Measurements from ENCODE around the gene CTBP2. TPM values are rescaled to one million over a fixed set of nuclear protein-coding genes. Genes with fewer than 3 reads are reported as not detected.

The CTBP2 gene
- total RNA-seq, 1 experiment from 2014 or later: 125 TPM

DNA sequence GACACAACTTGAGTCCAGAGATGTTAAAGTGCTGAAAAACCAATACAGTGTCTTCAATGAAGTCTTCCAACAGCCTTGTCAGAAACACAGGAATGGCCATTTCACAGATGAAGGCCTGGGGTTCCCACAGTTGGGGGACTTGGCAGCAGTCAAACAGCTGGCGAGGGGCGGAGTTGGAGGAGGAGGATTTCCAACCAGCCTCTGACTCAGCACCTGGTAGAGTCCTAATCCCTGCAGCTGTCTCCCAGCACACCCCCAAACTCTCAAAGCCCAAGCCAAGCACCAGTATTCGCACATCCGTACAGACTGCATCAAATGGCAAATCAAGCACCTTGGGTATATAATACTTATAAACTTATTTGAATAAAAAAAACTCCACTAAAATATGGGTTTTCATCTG is 28.0 kb downstream of the CTBP2 start:
- no peaks in the 10 kb centered on the region for H3K9me3 ChIP-seq (ENCODE audit: control insufficient read depth, insufficient read depth, low read depth, low read length)
- H3K27ac ChIP-seq (ENCODE audit: low read length): no peak overlapping the region
- H3K36me3 ChIP-seq (ENCODE audit: control insufficient read depth, insufficient read depth, low read length): 0 out of 2 replicates have a peak, but pooled peaks cover under 1% of the 10 kb centered on the region
- POLR2A ChIA-PET: no interaction called here
- no peak for ATAC-seq
- BruUV-seq (replicated peaks): no TSS peak
- in situ Hi-C loops (cut with HindIII; ENCODE audit: low pct_unique_long_range_greater_than_20kb, low sequenced_read_pairs): no loop called here
- H3K27me3 ChIP-seq (ENCODE audit: control insufficient read depth, insufficient read depth, low read length): no peaks in the 10 kb centered on the region
- H3K4me1 ChIP-seq (ENCODE audit: control insufficient read depth, insufficient read depth, low read length): peaks cover 31% of the 10 kb centered on the region
- no peak for DNase-seq (ENCODE audit: low read depth, low spot score)
- no peak for TF ChIP-seq SIN3A (IDR thresholded peaks at IDR 0.05; ENCODE audit: borderline replicate concordance, insufficient read depth, low read depth, low read length)
- no peak for TF ChIP-seq TCF7L2 (IDR thresholded peaks at IDR 0.05; ENCODE audit: low read depth, low read length)
- TF ChIP-seq, protein P1, sequence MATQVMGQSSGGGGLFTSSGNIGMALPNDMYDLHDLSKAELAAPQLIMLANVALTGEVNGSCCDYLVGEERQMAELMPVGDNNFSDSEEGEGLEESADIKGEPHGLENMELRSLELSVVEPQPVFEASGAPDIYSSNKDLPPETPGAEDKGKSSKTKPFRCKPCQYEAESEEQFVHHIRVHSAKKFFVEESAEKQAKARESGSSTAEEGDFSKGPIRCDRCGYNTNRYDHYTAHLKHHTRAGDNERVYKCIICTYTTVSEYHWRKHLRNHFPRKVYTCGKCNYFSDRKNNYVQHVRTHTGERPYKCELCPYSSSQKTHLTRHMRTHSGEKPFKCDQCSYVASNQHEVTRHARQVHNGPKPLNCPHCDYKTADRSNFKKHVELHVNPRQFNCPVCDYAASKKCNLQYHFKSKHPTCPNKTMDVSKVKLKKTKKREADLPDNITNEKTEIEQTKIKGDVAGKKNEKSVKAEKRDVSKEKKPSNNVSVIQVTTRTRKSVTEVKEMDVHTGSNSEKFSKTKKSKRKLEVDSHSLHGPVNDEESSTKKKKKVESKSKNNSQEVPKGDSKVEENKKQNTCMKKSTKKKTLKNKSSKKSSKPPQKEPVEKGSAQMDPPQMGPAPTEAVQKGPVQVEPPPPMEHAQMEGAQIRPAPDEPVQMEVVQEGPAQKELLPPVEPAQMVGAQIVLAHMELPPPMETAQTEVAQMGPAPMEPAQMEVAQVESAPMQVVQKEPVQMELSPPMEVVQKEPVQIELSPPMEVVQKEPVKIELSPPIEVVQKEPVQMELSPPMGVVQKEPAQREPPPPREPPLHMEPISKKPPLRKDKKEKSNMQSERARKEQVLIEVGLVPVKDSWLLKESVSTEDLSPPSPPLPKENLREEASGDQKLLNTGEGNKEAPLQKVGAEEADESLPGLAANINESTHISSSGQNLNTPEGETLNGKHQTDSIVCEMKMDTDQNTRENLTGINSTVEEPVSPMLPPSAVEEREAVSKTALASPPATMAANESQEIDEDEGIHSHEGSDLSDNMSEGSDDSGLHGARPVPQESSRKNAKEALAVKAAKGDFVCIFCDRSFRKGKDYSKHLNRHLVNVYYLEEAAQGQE (IDR thresholded peaks at IDR 0.05; ENCODE audit: insufficient read depth in 1 of 2, low read depth in 2 of 2, low read length in 1 of 2): no peak
- TF ChIP-seq POLR2AphosphoS5 (IDR thresholded peaks at IDR 0.05; ENCODE audit: low read depth, low read length): no peak
- no peak for TF ChIP-seq CTCF (IDR thresholded peaks at IDR 0.05)
- intact Hi-C loops (cut with micrococcal nuclease; ENCODE audit: unreplicated experiment): no loop called here
- CTCF ChIA-PET: no interaction called here
- no peak overlapping the region for H3K4me3 ChIP-seq (ENCODE audit: low read depth in 2 of 2, low read length in 2 of 2)

GRCh38 chr10:125130916-125131315 is 29.4 kb downstream of the CTBP2 start:
- POLR2A ChIA-PET: no interaction called here
- no peak for TF ChIP-seq SIN3A (IDR thresholded peaks at IDR 0.05; ENCODE audit: borderline replicate concordance, insufficient read depth, low read depth, low read length)
- TF ChIP-seq, protein P1 (IDR thresholded peaks at IDR 0.05; ENCODE audit: insufficient read depth in 1 of 2, low read depth in 2 of 2, low read length in 1 of 2): no peak
- no peak for TF ChIP-seq CTCF (IDR thresholded peaks at IDR 0.05)
- no peak for TF ChIP-seq POLR2AphosphoS5 (IDR thresholded peaks at IDR 0.05; ENCODE audit: low read depth, low read length)
- TF ChIP-seq TCF7L2 (IDR thresholded peaks at IDR 0.05; ENCODE audit: low read depth, low read length): no peak
- CTCF ChIA-PET: no interaction called here

More at GRCh38 chr10:125130916-125131315, 29.4 kb downstream of the CTBP2 start:
- BruUV-seq (replicated peaks): no TSS peak
- peaks cover 25% of the 10 kb centered on the region for H3K4me1 ChIP-seq (ENCODE audit: control insufficient read depth, insufficient read depth, low read length)
- no peak overlapping the region for H3K27ac ChIP-seq (ENCODE audit: low read length)
- H3K36me3 ChIP-seq (ENCODE audit: control insufficient read depth, insufficient read depth, low read length): no peaks in the 10 kb centered on the region
- ATAC-seq (no peak), DNase-seq (ENCODE audit: low read depth, low spot score) (no peak)
- H3K4me3 ChIP-seq (ENCODE audit: low read depth in 2 of 2, low read length in 2 of 2): no peak overlapping the region
- no peaks in the 10 kb centered on the region for H3K27me3 ChIP-seq (ENCODE audit: control insufficient read depth, insufficient read depth, low read length)
- H3K9me3 ChIP-seq (ENCODE audit: control insufficient read depth, insufficient read depth, low read depth, low read length): no peaks in the 10 kb centered on the region
- intact Hi-C loops (cut with micrococcal nuclease; ENCODE audit: unreplicated experiment) (no loop called here), in situ Hi-C loops (cut with HindIII; ENCODE audit: low pct_unique_long_range_greater_than_20kb, low sequenced_read_pairs) (no loop called here)

Measured in Panc1 (cell line).